HEK293 (cell line): ENCODE measurements around the gene CPSF2.

ENCODE experiments used
- HOXD13 ChIP-seq: sonication (generic); formaldehyde crosslinking; IDR thresholded peaks from 2 replicates; pipeline ENCODE4 v1.8.0; 2022; ENCODE audit warnings: missing genetic modification reagents, borderline replicate concordance
- KLF9 ChIP-seq: fragments of 450-650 bp; formaldehyde crosslinking; IDR thresholded peaks from 2 replicates; pipeline ENCODE4 v1.5.1; 2016; ENCODE audit warnings: missing biosample characterization, missing genetic modification characterization, low read depth
- REPIN1 ChIP-seq: fragments of 450-650 bp; formaldehyde crosslinking; IDR thresholded peaks from 2 replicates; pipeline ENCODE4 v1.5.1; 2017; ENCODE audit warnings: missing biosample characterization, missing genetic modification characterization, low read depth
- SCRT1 ChIP-seq: fragments of 450-650 bp; formaldehyde crosslinking; IDR thresholded peaks from 2 replicates; pipeline ENCODE4 v1.5.1; 2016; ENCODE audit warnings: missing biosample characterization, missing genetic modification characterization, borderline replicate concordance
- SCRT2 ChIP-seq: fragments of 450-650 bp; formaldehyde crosslinking; IDR thresholded peaks from 2 replicates; pipeline ENCODE4 v1.5.1; 2016; ENCODE audit warnings: missing biosample characterization, missing genetic modification characterization
- TRIM28 ChIP-seq: IDR thresholded peaks from 2 replicates; pipeline ENCODE4 v1.6.1; 2011; ENCODE audit warnings: low read length, control low read depth, borderline replicate concordance
- ZBTB17 ChIP-seq: fragments of 450-650 bp; formaldehyde crosslinking; IDR thresholded peaks from 2 replicates; pipeline ENCODE4 v1.5.1; 2016; ENCODE audit warnings: missing biosample characterization, missing genetic modification characterization
- ZNF266 ChIP-seq: fragments of 450-650 bp; formaldehyde crosslinking; IDR thresholded peaks from 2 replicates; pipeline ENCODE4 v1.5.1; 2016; ENCODE audit warnings: missing biosample characterization, missing genetic modification characterization, low read depth
- ZNF341 ChIP-seq: fragments of 450-650 bp; formaldehyde crosslinking; IDR thresholded peaks from 2 replicates; pipeline ENCODE4; 2016; ENCODE audit warnings: low read depth, missing biosample characterization, missing genetic modification characterization
- ZNF558 ChIP-seq: fragments of 450-650 bp; formaldehyde crosslinking; IDR thresholded peaks from 2 replicates; pipeline ENCODE4 v1.5.1; 2016; ENCODE audit warnings: missing biosample characterization, missing genetic modification characterization
- ZNF76 ChIP-seq: fragments of 450-650 bp; formaldehyde crosslinking; IDR thresholded peaks from 2 replicates; pipeline ENCODE4; 2016; ENCODE audit warnings: low read depth, missing biosample characterization, missing genetic modification characterization, borderline replicate concordance
- ZNF776 ChIP-seq: fragments of 450-650 bp; formaldehyde crosslinking; IDR thresholded peaks from 2 replicates; pipeline ENCODE4 v1.5.0; 2017; ENCODE audit warnings: missing biosample characterization, missing genetic modification characterization, borderline replicate concordance
- ZNF785 ChIP-seq: fragments of 450-650 bp; formaldehyde crosslinking; IDR thresholded peaks from 2 replicates; pipeline ENCODE4 v1.5.1; 2016; ENCODE audit warnings: missing biosample characterization, missing genetic modification characterization
- TF ChIP-seq, protein P1 (sequence below): fragments of 450-650 bp; formaldehyde crosslinking; IDR thresholded peaks from 2 replicates; pipeline ENCODE4 v1.5.1; 2016; ENCODE audit warnings: missing biosample characterization, missing genetic modification characterization, borderline replicate concordance
- TF ChIP-seq, protein P2 (sequence below): IDR thresholded peaks from 2 replicates; pipeline ENCODE4 v1.6.1; 2011; ENCODE audit warnings: mild to moderate bottlenecking, low read depth, low read length, borderline replicate concordance
- TF ChIP-seq, protein P3 (sequence below): fragments of 450-650 bp; formaldehyde crosslinking; IDR thresholded peaks from 2 replicates; pipeline ENCODE4 v1.5.1; 2016; ENCODE audit warnings: missing biosample characterization, missing genetic modification characterization
- TF ChIP-seq, protein P4 (sequence below): fragments of 450-650 bp; formaldehyde crosslinking; IDR thresholded peaks from 2 replicates; pipeline ENCODE4 v1.5.1; 2016; ENCODE audit warnings: missing biosample characterization, missing genetic modification characterization
- TF ChIP-seq, protein P5 (sequence below): fragments of 450-650 bp; formaldehyde crosslinking; IDR thresholded peaks from 2 replicates; pipeline ENCODE4 v1.5.1; 2016; ENCODE audit warnings: missing biosample characterization, missing genetic modification characterization, borderline replicate concordance
- TF ChIP-seq, protein P6 (sequence below): fragments of 450-650 bp; formaldehyde crosslinking; IDR thresholded peaks from 2 replicates; pipeline ENCODE4 v1.5.1; 2016; ENCODE audit warnings: missing biosample characterization, missing genetic modification characterization, low read depth
- TF ChIP-seq, protein P7 (sequence below): fragments of 450-650 bp; IDR thresholded peaks from 2 replicates; pipeline ENCODE4 v1.5.1; 2018; ENCODE audit warnings: missing biosample characterization, missing genetic modification characterization

CPSF2 gene

DNA sequence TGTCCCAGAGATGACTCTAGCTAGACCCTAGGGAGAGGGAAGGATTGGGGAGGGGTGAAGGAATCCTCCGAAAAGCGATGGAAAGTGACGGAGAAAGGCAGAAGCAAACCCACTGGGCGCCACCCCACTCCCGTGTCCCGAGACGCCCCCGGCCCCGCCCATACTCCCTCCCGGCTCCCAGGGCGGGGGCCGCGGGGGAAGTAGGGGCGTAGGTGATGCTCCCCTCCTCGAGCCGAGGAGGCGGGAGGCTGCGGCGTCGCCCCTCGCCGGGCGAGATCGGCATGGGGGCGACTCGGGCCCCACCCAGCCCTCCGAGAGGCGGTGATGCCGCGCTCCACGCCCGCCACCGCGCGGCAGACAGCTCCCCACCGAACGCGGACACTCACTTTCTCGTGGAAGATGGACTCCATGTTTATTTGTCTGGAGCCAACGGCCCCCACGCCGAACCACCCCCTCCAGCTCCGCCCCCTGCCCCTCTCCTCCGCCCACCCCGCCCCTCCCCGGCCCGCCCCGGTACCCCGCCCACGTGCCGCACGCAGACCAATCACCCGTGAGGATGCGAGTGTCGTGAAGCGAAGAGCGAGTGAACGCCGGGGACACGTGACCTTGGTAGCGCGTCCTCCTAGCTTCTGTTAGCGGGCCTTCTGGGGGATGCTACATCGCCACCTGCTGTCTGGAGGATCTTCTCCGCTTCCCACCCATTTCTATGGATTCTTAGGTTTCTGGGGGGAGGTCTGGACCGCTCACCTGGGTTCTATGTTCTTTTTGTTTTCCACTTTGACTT is 15.4 kb upstream of the CPSF2 start, which contains the start of gene ATXN3 (continued):
- TF ChIP-seq, protein P1, sequence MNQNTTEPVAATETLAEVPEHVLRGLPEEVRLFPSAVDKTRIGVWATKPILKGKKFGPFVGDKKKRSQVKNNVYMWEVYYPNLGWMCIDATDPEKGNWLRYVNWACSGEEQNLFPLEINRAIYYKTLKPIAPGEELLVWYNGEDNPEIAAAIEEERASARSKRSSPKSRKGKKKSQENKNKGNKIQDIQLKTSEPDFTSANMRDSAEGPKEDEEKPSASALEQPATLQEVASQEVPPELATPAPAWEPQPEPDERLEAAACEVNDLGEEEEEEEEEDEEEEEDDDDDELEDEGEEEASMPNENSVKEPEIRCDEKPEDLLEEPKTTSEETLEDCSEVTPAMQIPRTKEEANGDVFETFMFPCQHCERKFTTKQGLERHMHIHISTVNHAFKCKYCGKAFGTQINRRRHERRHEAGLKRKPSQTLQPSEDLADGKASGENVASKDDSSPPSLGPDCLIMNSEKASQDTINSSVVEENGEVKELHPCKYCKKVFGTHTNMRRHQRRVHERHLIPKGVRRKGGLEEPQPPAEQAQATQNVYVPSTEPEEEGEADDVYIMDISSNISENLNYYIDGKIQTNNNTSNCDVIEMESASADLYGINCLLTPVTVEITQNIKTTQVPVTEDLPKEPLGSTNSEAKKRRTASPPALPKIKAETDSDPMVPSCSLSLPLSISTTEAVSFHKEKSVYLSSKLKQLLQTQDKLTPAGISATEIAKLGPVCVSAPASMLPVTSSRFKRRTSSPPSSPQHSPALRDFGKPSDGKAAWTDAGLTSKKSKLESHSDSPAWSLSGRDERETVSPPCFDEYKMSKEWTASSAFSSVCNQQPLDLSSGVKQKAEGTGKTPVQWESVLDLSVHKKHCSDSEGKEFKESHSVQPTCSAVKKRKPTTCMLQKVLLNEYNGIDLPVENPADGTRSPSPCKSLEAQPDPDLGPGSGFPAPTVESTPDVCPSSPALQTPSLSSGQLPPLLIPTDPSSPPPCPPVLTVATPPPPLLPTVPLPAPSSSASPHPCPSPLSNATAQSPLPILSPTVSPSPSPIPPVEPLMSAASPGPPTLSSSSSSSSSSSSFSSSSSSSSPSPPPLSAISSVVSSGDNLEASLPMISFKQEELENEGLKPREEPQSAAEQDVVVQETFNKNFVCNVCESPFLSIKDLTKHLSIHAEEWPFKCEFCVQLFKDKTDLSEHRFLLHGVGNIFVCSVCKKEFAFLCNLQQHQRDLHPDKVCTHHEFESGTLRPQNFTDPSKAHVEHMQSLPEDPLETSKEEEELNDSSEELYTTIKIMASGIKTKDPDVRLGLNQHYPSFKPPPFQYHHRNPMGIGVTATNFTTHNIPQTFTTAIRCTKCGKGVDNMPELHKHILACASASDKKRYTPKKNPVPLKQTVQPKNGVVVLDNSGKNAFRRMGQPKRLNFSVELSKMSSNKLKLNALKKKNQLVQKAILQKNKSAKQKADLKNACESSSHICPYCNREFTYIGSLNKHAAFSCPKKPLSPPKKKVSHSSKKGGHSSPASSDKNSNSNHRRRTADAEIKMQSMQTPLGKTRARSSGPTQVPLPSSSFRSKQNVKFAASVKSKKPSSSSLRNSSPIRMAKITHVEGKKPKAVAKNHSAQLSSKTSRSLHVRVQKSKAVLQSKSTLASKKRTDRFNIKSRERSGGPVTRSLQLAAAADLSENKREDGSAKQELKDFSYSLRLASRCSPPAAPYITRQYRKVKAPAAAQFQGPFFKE (tag by site-specific recombination) = no peak
- TF ChIP-seq ZNF266 (tag by site-specific recombination) (no peak), SCRT2 (no peak), KLF9 (tag by site-specific recombination) (peak; percentile 92), ZNF776 (tag by site-specific recombination) (no peak), TRIM28 (no peak), REPIN1 (tag by site-specific recombination) (no peak), HOXD13 (CRISPR knock-in tag) (no peak), ZNF76 (tag by site-specific recombination) (peak; percentile 76), ZNF785 (tag by site-specific recombination) (0 out of 2 replicates have a peak, but pooled peaks have one; percentile 16), SCRT1 (tag by site-specific recombination) (no peak), ZNF341 (tag by site-specific recombination) (peak; percentile 71), ZNF558 (tag by site-specific recombination) (no peak), ZBTB17 (tag by site-specific recombination) (0 out of 2 replicates have a peak, but pooled peaks have one; percentile 30)
- TF ChIP-seq, protein P2, sequence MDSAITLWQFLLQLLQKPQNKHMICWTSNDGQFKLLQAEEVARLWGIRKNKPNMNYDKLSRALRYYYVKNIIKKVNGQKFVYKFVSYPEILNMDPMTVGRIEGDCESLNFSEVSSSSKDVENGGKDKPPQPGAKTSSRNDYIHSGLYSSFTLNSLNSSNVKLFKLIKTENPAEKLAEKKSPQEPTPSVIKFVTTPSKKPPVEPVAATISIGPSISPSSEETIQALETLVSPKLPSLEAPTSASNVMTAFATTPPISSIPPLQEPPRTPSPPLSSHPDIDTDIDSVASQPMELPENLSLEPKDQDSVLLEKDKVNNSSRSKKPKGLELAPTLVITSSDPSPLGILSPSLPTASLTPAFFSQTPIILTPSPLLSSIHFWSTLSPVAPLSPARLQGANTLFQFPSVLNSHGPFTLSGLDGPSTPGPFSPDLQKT = no peak
- TF ChIP-seq, protein P3, sequence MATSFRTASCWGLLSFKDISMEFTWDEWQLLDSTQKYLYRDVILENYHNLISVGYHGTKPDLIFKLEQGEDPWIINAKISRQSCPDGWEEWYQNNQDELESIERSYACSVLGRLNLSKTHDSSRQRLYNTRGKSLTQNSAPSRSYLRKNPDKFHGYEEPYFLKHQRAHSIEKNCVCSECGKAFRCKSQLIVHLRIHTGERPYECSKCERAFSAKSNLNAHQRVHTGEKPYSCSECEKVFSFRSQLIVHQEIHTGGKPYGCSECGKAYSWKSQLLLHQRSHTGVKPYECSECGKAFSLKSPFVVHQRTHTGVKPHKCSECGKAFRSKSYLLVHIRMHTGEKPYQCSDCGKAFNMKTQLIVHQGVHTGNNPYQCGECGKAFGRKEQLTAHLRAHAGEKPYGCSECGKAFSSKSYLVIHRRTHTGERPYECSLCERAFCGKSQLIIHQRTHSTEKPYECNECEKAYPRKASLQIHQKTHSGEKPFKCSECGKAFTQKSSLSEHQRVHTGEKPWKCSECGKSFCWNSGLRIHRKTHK (tag by site-specific recombination) = no peak
- TF ChIP-seq, protein P4, sequence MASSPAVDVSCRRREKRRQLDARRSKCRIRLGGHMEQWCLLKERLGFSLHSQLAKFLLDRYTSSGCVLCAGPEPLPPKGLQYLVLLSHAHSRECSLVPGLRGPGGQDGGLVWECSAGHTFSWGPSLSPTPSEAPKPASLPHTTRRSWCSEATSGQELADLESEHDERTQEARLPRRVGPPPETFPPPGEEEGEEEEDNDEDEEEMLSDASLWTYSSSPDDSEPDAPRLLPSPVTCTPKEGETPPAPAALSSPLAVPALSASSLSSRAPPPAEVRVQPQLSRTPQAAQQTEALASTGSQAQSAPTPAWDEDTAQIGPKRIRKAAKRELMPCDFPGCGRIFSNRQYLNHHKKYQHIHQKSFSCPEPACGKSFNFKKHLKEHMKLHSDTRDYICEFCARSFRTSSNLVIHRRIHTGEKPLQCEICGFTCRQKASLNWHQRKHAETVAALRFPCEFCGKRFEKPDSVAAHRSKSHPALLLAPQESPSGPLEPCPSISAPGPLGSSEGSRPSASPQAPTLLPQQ (tag by site-specific recombination) = peak; percentile 72
- TF ChIP-seq, protein P5, sequence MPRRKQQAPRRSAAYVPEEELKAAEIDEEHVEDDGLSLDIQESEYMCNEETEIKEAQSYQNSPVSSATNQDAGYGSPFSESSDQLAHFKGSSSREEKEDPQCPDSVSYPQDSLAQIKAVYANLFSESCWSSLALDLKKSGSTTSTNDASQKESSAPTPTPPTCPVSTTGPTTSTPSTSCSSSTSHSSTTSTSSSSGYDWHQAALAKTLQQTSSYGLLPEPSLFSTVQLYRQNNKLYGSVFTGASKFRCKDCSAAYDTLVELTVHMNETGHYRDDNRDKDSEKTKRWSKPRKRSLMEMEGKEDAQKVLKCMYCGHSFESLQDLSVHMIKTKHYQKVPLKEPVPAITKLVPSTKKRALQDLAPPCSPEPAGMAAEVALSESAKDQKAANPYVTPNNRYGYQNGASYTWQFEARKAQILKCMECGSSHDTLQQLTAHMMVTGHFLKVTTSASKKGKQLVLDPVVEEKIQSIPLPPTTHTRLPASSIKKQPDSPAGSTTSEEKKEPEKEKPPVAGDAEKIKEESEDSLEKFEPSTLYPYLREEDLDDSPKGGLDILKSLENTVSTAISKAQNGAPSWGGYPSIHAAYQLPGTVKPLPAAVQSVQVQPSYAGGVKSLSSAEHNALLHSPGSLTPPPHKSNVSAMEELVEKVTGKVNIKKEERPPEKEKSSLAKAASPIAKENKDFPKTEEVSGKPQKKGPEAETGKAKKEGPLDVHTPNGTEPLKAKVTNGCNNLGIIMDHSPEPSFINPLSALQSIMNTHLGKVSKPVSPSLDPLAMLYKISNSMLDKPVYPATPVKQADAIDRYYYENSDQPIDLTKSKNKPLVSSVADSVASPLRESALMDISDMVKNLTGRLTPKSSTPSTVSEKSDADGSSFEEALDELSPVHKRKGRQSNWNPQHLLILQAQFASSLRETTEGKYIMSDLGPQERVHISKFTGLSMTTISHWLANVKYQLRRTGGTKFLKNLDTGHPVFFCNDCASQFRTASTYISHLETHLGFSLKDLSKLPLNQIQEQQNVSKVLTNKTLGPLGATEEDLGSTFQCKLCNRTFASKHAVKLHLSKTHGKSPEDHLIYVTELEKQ = no peak
- TF ChIP-seq, protein P6, sequence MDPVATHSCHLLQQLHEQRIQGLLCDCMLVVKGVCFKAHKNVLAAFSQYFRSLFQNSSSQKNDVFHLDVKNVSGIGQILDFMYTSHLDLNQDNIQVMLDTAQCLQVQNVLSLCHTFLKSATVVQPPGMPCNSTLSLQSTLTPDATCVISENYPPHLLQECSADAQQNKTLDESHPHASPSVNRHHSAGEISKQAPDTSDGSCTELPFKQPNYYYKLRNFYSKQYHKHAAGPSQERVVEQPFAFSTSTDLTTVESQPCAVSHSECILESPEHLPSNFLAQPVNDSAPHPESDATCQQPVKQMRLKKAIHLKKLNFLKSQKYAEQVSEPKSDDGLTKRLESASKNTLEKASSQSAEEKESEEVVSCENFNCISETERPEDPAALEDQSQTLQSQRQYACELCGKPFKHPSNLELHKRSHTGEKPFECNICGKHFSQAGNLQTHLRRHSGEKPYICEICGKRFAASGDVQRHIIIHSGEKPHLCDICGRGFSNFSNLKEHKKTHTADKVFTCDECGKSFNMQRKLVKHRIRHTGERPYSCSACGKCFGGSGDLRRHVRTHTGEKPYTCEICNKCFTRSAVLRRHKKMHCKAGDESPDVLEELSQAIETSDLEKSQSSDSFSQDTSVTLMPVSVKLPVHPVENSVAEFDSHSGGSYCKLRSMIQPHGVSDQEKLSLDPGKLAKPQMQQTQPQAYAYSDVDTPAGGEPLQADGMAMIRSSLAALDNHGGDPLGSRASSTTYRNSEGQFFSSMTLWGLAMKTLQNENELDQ (tag by site-specific recombination) = no peak
- TF ChIP-seq, protein P7, sequence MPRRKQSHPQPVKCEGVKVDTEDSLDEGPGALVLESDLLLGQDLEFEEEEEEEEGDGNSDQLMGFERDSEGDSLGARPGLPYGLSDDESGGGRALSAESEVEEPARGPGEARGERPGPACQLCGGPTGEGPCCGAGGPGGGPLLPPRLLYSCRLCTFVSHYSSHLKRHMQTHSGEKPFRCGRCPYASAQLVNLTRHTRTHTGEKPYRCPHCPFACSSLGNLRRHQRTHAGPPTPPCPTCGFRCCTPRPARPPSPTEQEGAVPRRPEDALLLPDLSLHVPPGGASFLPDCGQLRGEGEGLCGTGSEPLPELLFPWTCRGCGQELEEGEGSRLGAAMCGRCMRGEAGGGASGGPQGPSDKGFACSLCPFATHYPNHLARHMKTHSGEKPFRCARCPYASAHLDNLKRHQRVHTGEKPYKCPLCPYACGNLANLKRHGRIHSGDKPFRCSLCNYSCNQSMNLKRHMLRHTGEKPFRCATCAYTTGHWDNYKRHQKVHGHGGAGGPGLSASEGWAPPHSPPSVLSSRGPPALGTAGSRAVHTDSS (tag by site-specific recombination) = no peak
